ENCODE results near the gene MARCKSL1. TPM values are rescaled to one million over a fixed set of nuclear protein-coding genes. Genes with fewer than 3 reads are reported as not detected.
A peak's percentile ranks its signal among the peaks of the same experiment; 100 is the strongest.

The MARCKSL1 gene
- total RNA-seq, 4 donors from 2014 or later = 6.9 to 21.0 (median 11.1) TPM

- intact Hi-C loops (cut with DNase I; ENCODE audit: low total_unique reads) = no loop called here
- H3K4me3 ChIP-seq (ENCODE audit: low read depth, poor library complexity, severe bottlenecking) = no peak within 1 kb of the TSS
- no peak for DNase-seq (ENCODE audit: low spot score in 2 of 2)
- WGBS, 2 donors = 75 to 82% methylated on average over 17 of the region's 17 CpGs
- no peak for TF ChIP-seq CTCF (IDR thresholded peaks at IDR 0.05)
- no peak for TF ChIP-seq POLR2A (IDR thresholded peaks at IDR 0.05)
Observed at GRCh38 chr1:32362474-32363313, 26.7 kb upstream of the MARCKSL1 start, which contains the start of the genes FAM229A and TSSK3. TSS of gene FAM229A (minus strand) at chr1:32362485. CDS start at chr1:32362091, 394 bp downstream. TSS of gene TSSK3 (plus strand) at chr1:32362539. CDS start at chr1:32362702, 163 bp downstream.

- DNase-seq (ENCODE audit: low spot score in 2 of 2) = peak in 1 of 2 donors; percentile 90
- H3K4me3 ChIP-seq (ENCODE audit: low read depth, poor library complexity, severe bottlenecking) = no peak overlapping the region
- TF ChIP-seq CTCF (IDR thresholded peaks at IDR 0.05) (no peak), POLR2A (IDR thresholded peaks at IDR 0.05) (no peak)
- 0 to 2% methylated on average over 13 to 67 of the region's 91 CpGs for WGBS, 2 donors
- intact Hi-C loops (cut with DNase I; ENCODE audit: low total_unique reads) = no loop called here
Observed at GRCh38 chr1:32361674-32362473, 25.8 kb upstream of the MARCKSL1 start.

- intact Hi-C loops (cut with DNase I; ENCODE audit: low total_unique reads) = no loop called here
- DNase-seq (ENCODE audit: low spot score in 2 of 2) = no peak
- H3K4me3 ChIP-seq (ENCODE audit: low read depth, poor library complexity, severe bottlenecking) = no peak overlapping the region
- TF ChIP-seq POLR2A (IDR thresholded peaks at IDR 0.05) (no peak), CTCF (IDR thresholded peaks at IDR 0.05) (no peak)
- WGBS, 2 donors = 45 to 46% methylated on average over 24 to 34 of the region's 35 CpGs
Observed at GRCh38 chr1:32361308-32361673, 25.3 kb upstream of the MARCKSL1 start.

GRCh38 chr1:32358435-32358834 is 22.4 kb upstream of the MARCKSL1 start:
- no peak for TF ChIP-seq CTCF (IDR thresholded peaks at IDR 0.05)
- TF ChIP-seq POLR2A (IDR thresholded peaks at IDR 0.05) = no peak
- intact Hi-C loops (cut with DNase I; ENCODE audit: low total_unique reads) = no loop called here
- no peak overlapping the region for H3K4me3 ChIP-seq (ENCODE audit: low read depth, poor library complexity, severe bottlenecking)
- no peak for DNase-seq (ENCODE audit: low spot score in 2 of 2)
- WGBS, 2 donors = 66 to 76% methylated on average over 3 of the region's 3 CpGs

- DNase-seq (ENCODE audit: low spot score in 2 of 2) = no peak
- WGBS, 2 donors = 57 to 77% methylated on average over 6 of the region's 6 CpGs
- TF ChIP-seq POLR2A (IDR thresholded peaks at IDR 0.05) (no peak), CTCF (IDR thresholded peaks at IDR 0.05) (no peak)
- intact Hi-C loops (cut with DNase I; ENCODE audit: low total_unique reads) = no loop called here
- H3K4me3 ChIP-seq (ENCODE audit: low read depth, poor library complexity, severe bottlenecking) = no peak overlapping the region
Observed at GRCh38 chr1:32357614-32358013, 21.6 kb upstream of the MARCKSL1 start.

Data from lower leg skin (tissue), 4 donors.